WTC11 (cell line): Measurements from ENCODE around the gene SND1. TPM values are rescaled to one million over a fixed set of nuclear protein-coding genes. Genes with fewer than 3 reads are reported as not detected.

Experiments
- ATAC-seq: fragments of 200-7000 bp; cut with Tn5 transposase; 2 replicates; pipeline ENCODE4 v1.10.0; 2021; ENCODE audit warnings: mild to moderate bottlenecking, moderate library complexity
- CTCF ChIA-PET: fragments of 300-600 bp; sonication (Branson Sonifier 250); formaldehyde crosslinking; loops from one replicate; lab custom pipeline; 2021; ENCODE audit warnings: antibody characterized with exemption; lab: Charles Lee
- POLR2A ChIA-PET: fragments of 350-600 bp; sonication (Branson Sonifier 250); formaldehyde crosslinking; loops from one replicate; lab custom pipeline; 2021; ENCODE audit warnings: antibody characterized with exemption; lab: Charles Lee
- DNase-seq: peaks from one replicate; pipeline ENCODE4 v3.0.0; 2021; ENCODE audit warnings: low spot score
- H3K27ac Mint-ChIP-seq: 2 replicates; pipeline ENCODE4 v1.8.0; 2021; ENCODE audit warnings: mixed read lengths
- H3K27me3 Mint-ChIP-seq: 2 replicates; pipeline ENCODE4 v1.8.0; 2021; ENCODE audit warnings: low read depth, mild to moderate bottlenecking, moderate library complexity, mixed read lengths
- H3K36me3 Mint-ChIP-seq: 2 replicates; pipeline ENCODE4 v1.8.0; 2021; ENCODE audit warnings: mixed read lengths
- H3K4me1 Mint-ChIP-seq: 2 replicates; pipeline ENCODE4 v1.8.0; 2022; ENCODE audit warnings: mixed read lengths
- H3K4me3 Mint-ChIP-seq: 2 replicates; pipeline ENCODE4 v1.8.0; 2021; ENCODE audit warnings: mild to moderate bottlenecking, moderate library complexity, mixed read lengths
- H3K9me3 Mint-ChIP-seq: 2 replicates; pipeline ENCODE4 v1.8.0; 2021; ENCODE audit warnings: mixed read lengths
- AR ChIP-seq: fragments of 250-450 bp; sonication (Bioruptor Pico); IDR thresholded peaks from 2 replicates; pipeline ENCODE4 v1.9.0; 2021; ENCODE audit warnings: mild to moderate bottlenecking
- ATF3 ChIP-seq: sonication (generic); formaldehyde crosslinking; conservative IDR thresholded peaks from 2 replicates; pipeline ENCODE4 v1.8.1; 2022; ENCODE audit warnings: mild to moderate bottlenecking, missing genetic modification reagents
- CBFB ChIP-seq: sonication (generic); formaldehyde crosslinking; IDR thresholded peaks from 2 replicates; pipeline ENCODE4 v1.8.1; 2022; ENCODE audit warnings: mild to moderate bottlenecking, low read depth, missing genetic modification reagents
- CREB1 ChIP-seq: sonication (generic); formaldehyde crosslinking; IDR thresholded peaks from 2 replicates; pipeline ENCODE4 v1.8.0; 2023; ENCODE audit warnings: mild to moderate bottlenecking, missing genetic modification reagents
- ERG ChIP-seq: fragments of 250-450 bp; sonication (Bioruptor Pico); IDR thresholded peaks from 2 replicates; pipeline ENCODE4 v1.8.0; 2021; ENCODE audit warnings: mild to moderate bottlenecking
- ESRRA ChIP-seq: sonication (generic); formaldehyde crosslinking; IDR thresholded peaks from 2 replicates; pipeline ENCODE4 v1.8.1; 2022; ENCODE audit warnings: mild to moderate bottlenecking, missing genetic modification reagents, borderline replicate concordance
- IRF1 ChIP-seq: sonication (generic); formaldehyde crosslinking; IDR thresholded peaks from 2 replicates; pipeline ENCODE4 v1.8.0; 2023; ENCODE audit warnings: missing genetic modification reagents
- JAZF1 ChIP-seq: fragments of 250-450 bp; sonication (Bioruptor Pico); IDR thresholded peaks from 2 replicates; pipeline ENCODE4 v1.9.0; 2021; ENCODE audit warnings: moderate library complexity, mild to moderate bottlenecking, inconsistent platforms
- MYBL2 ChIP-seq: sonication (generic); formaldehyde crosslinking; IDR thresholded peaks from 2 replicates; pipeline ENCODE4 v1.8.1; 2023; ENCODE audit warnings: mild to moderate bottlenecking, moderate library complexity, missing genetic modification reagents
- NFE2L1 ChIP-seq: sonication (generic); formaldehyde crosslinking; IDR thresholded peaks from 2 replicates; pipeline ENCODE4 v1.8.1; 2023; ENCODE audit warnings: missing genetic modification reagents
- NFYB ChIP-seq: sonication (generic); formaldehyde crosslinking; conservative IDR thresholded peaks from 2 replicates; pipeline ENCODE4 v1.8.0; 2022; ENCODE audit warnings: low read depth, missing genetic modification reagents
- NR1H2 ChIP-seq: sonication (generic); formaldehyde crosslinking; IDR thresholded peaks from 2 replicates; pipeline ENCODE4 v1.9.0; 2021; ENCODE audit warnings: mild to moderate bottlenecking, moderate library complexity, missing genetic modification reagents
- RORB ChIP-seq: fragments of 250-450 bp; sonication (Bioruptor Pico); IDR thresholded peaks from 2 replicates; pipeline ENCODE4 v1.9.0; 2021; ENCODE audit warnings: mild to moderate bottlenecking
- TCF7 ChIP-seq: sonication (generic); formaldehyde crosslinking; IDR thresholded peaks from 2 replicates; pipeline ENCODE4 v1.8.0; 2022; ENCODE audit warnings: mild to moderate bottlenecking, low read depth, missing genetic modification reagents, moderate library complexity
- ZBTB21 ChIP-seq: sonication (generic); formaldehyde crosslinking; IDR thresholded peaks from 2 replicates; pipeline ENCODE4 v1.8.1; 2023; ENCODE audit warnings: mild to moderate bottlenecking, missing genetic modification reagents, borderline replicate concordance
- ZNF121 ChIP-seq: sonication (generic); formaldehyde crosslinking; IDR thresholded peaks from 2 replicates; pipeline ENCODE4 v1.8.0; 2023; ENCODE audit warnings: missing genetic modification reagents
- total RNA-seq: library from RNA; stranded (reverse); gene quantifications from 3 replicates; pipeline ENCODE4 v1.2.3, GENCODE V29; 2021

SND1 gene
- total RNA-seq, 1 experiment from 2014 or later = 261 TPM

GRCh38 chr7:128005117-128005516 is 353.1 kb downstream of the SND1 start (continued):
- TF ChIP-seq ATF3 (CRISPR knock-in tag) = no peak
- TF ChIP-seq CBFB (CRISPR knock-in tag) = no peak
- TF ChIP-seq ERG (CRISPR knock-in tag) = no peak

- H3K4me1 Mint-ChIP-seq = peaks cover 6% of the 10 kb centered on the region
- ATAC-seq = no peak
- no peaks in the 10 kb centered on the region for H3K9me3 Mint-ChIP-seq
- POLR2A ChIA-PET = no interaction called here
- no peak for DNase-seq
- CTCF ChIA-PET = interaction anchor here (0.6 to 1.6 kb wide), 2 partner anchors 13 to 204 kb away, joined by 3 to 6 read pairs; no protein-coding TSS in a partner anchor
- no peaks in the 10 kb centered on the region for H3K36me3 Mint-ChIP-seq
- H3K27ac Mint-ChIP-seq = no peak overlapping the region
- TF ChIP-seq RORB (CRISPR knock-in tag) (no peak), MYBL2 (CRISPR knock-in tag) (no peak), CREB1 (CRISPR knock-in tag) (no peak), ESRRA (CRISPR knock-in tag) (no peak), NFYB (CRISPR knock-in tag) (no peak), TCF7 (CRISPR knock-in tag) (no peak), NR1H2 (CRISPR knock-in tag) (no peak), AR (no peak), NFE2L1 (CRISPR knock-in tag) (no peak)
- H3K27me3 Mint-ChIP-seq = no peaks in the 10 kb centered on the region
- H3K4me3 Mint-ChIP-seq = no peak overlapping the region
Observed at GRCh38 chr7:128005759-128006159, 353.8 kb downstream of the SND1 start.

GRCh38 chr7:128006550-128007302 is 354.7 kb downstream of the SND1 start:
- no peak for TF ChIP-seq ZNF121 (CRISPR knock-in tag)
- no peak for TF ChIP-seq IRF1 (CRISPR knock-in tag)
- TF ChIP-seq JAZF1 (CRISPR knock-in tag) = no peak
- TF ChIP-seq RORB (CRISPR knock-in tag) = no peak
- TF ChIP-seq ZBTB21 (CRISPR knock-in tag) = no peak
- no peak for TF ChIP-seq ATF3 (CRISPR knock-in tag)
- H3K36me3 Mint-ChIP-seq = no peaks in the 10 kb centered on the region
- ChIA-PET POLR2A (no interaction called here), CTCF (no interaction called here)
- DNase-seq (no peak), ATAC-seq (no peak)
- H3K4me3 Mint-ChIP-seq = no peak overlapping the region
- H3K27me3 Mint-ChIP-seq = no peaks in the 10 kb centered on the region
- H3K27ac Mint-ChIP-seq = no peak overlapping the region
- H3K9me3 Mint-ChIP-seq = no peaks in the 10 kb centered on the region
- H3K4me1 Mint-ChIP-seq = peaks cover 13% of the 10 kb centered on the region
